NT2/D1 (cell line): ENCODE results near the gene GBF1.

ENCODE experiments used
- DNase-seq: peaks from one replicate; pipeline ENCODE4 v3.0.0-alpha.2; 2011; ENCODE audit warnings: low read depth, low spot score
- H3K27me3 ChIP-seq: 2 replicates; pipeline ENCODE4 v1.6.0; 2011; ENCODE audit warnings: mild to moderate bottlenecking; ENCODE audit not compliant: insufficient read length, insufficient read depth
- H3K36me3 ChIP-seq: 2 replicates; pipeline ENCODE4 v1.6.1; 2011; ENCODE audit warnings: mild to moderate bottlenecking, low read length, mixed read lengths; ENCODE audit not compliant: insufficient read depth, insufficient read length
- H3K4me1 ChIP-seq: 2 replicates; pipeline ENCODE4 v1.5.1; 2011; ENCODE audit not compliant: insufficient read depth, insufficient read length
- H3K4me3 ChIP-seq: 2 replicates; pipeline ENCODE4 v1.5.1; 2011; ENCODE audit warnings: low read depth; ENCODE audit not compliant: insufficient read length
- H3K9ac ChIP-seq: 2 replicates; pipeline ENCODE4 v1.6.0; 2011; ENCODE audit warnings: low read depth; ENCODE audit not compliant: insufficient read length
- H3K9me3 ChIP-seq: 2 replicates; pipeline ENCODE4 v1.5.1; 2011; ENCODE audit warnings: mild to moderate bottlenecking, low read length; ENCODE audit not compliant: insufficient read depth
- SUZ12 ChIP-seq: IDR thresholded peaks from 2 replicates; pipeline ENCODE4 v1.6.1; 2011; ENCODE audit not compliant: insufficient read length, insufficient read depth; ENCODE audit errors: extremely low read depth
- YY1 ChIP-seq: IDR thresholded peaks from 2 replicates; pipeline ENCODE4 v1.6.1; 2011; ENCODE audit not compliant: insufficient read length, insufficient read depth
- ZNF274 ChIP-seq: IDR thresholded peaks from 2 replicates; pipeline ENCODE4 v1.6.1; 2011; ENCODE audit warnings: mild to moderate bottlenecking, low read depth, low read length

Gene GBF1

DNA sequence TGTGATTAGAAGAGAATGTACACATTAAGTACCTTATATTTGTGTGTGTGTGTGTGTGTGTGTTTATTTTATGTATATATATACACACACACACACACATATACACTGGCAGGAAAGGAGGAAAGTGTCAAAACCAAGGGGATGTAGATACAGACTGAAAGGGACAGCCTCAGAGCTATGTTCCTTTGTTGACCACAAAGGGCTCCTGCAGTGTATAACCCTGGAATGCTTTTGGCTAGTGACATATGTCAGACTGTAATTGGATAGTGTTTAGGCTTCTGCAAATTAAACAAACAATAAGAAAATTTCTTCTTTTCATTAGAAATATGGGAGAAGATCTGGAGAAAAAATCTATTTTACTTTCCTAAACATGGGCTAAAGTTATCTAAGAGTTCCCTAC, 15.9 kb downstream of the GBF1 start:
- H3K27me3 ChIP-seq = no peaks in the 10 kb centered on the region
- H3K4me1 ChIP-seq = no peaks in the 10 kb centered on the region
- no peak overlapping the region for H3K9ac ChIP-seq
- H3K9me3 ChIP-seq = no peaks in the 10 kb centered on the region
- H3K36me3 ChIP-seq = peaks cover 26% of the 10 kb centered on the region
- TF ChIP-seq SUZ12 = no peak
- TF ChIP-seq ZNF274 = no peak
- TF ChIP-seq YY1 = no peak
- no peak overlapping the region for H3K4me3 ChIP-seq
- DNase-seq = no peak

DNA sequence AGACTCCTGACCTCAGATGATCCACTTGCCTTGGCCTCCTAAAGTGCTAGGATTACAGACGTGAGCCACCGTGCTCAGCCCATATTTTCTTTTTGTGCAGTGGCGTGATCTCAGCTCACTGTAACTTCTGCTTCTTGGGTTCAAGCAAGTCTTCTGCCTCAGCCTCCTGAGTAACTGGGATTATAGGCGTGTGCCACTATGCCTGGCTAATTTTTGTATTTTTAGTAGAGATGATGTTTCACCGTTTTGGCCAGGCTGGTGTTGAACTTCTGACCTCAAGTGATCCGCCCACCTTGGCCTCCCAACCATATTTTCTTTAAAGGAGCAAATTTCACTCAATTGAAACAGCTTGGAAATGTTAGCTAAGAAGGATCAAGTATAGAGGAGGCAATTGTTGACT, 16.5 kb downstream of the GBF1 start:
- no peak for DNase-seq
- Histone ChIP-seq H3K4me3 (no peak overlapping the region), H3K4me1 (no peaks in the 10 kb centered on the region), H3K27me3 (no peaks in the 10 kb centered on the region), H3K9ac (no peak overlapping the region), H3K36me3 (peaks cover 26% of the 10 kb centered on the region), H3K9me3 (no peaks in the 10 kb centered on the region)
- no peak for TF ChIP-seq ZNF274
- no peak for TF ChIP-seq SUZ12
- no peak for TF ChIP-seq YY1

- Histone ChIP-seq H3K9me3 (no peaks in the 10 kb centered on the region), H3K36me3 (peaks cover 26% of the 10 kb centered on the region), H3K27me3 (no peaks in the 10 kb centered on the region), H3K4me3 (no peak overlapping the region), H3K9ac (no peak overlapping the region), H3K4me1 (no peaks in the 10 kb centered on the region)
- DNase-seq = no peak
- TF ChIP-seq SUZ12 (no peak), YY1 (no peak), ZNF274 (no peak)
Measured at GRCh38 chr10:102262744-102263370, 17.5 kb downstream of the GBF1 start.

DNA sequence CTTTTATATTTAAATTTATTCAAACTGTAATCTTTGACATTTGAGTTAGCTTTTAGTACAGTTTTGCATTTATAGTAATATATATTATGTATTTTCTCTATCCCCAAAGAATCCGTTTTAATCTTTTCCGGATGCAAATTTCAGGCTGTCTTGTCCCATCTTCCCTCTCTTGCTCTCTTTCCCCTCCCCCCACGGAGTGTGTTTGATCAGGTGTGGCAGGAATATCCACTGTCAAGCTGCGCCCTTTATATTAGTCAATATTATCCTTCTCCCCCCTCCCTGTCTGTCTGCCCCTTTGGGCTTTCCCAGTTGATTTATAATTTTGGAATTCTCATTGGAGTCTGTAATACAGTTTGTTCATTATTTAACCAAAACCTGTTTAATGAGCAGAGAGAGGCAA, 19.0 kb downstream of the GBF1 start:
- DNase-seq = no peak
- no peaks in the 10 kb centered on the region for H3K27me3 ChIP-seq
- TF ChIP-seq ZNF274 = no peak
- no peak for TF ChIP-seq YY1
- no peak for TF ChIP-seq SUZ12

DNA sequence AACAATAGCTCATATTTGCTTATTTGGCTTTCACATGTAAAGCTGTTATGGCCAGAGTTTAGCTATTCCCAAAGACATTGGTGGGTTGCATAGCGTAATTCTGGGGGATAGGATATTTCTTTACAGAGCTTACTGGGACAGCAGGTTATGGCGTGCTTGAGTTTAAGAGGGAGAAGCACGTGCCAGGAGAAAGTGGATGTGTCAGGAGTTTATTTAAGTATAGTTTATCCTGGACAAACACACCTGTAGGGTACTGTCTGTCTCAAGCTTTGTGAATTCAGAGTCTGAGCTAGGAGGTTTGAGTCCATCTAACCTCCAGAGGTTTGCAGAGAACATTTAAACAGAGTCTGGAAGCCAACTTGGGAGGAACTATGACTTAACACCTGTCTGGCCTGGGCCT, 21.3 kb downstream of the GBF1 start:
- Histone ChIP-seq H3K4me3 (no peak overlapping the region), H3K9me3 (no peaks in the 10 kb centered on the region), H3K36me3 (peaks cover 18% of the 10 kb centered on the region), H3K4me1 (no peaks in the 10 kb centered on the region), H3K27me3 (no peaks in the 10 kb centered on the region), H3K9ac (no peak overlapping the region)
- no peak for TF ChIP-seq ZNF274
- no peak for TF ChIP-seq SUZ12
- no peak for TF ChIP-seq YY1
- no peak for DNase-seq

More for the DNA sequence above, 19.0 kb downstream of the GBF1 start:
- no peaks in the 10 kb centered on the region for H3K9me3 ChIP-seq
- H3K36me3 ChIP-seq = peaks cover 28% of the 10 kb centered on the region
- no peaks in the 10 kb centered on the region for H3K4me1 ChIP-seq
- H3K9ac ChIP-seq = no peak overlapping the region
- H3K4me3 ChIP-seq = no peak overlapping the region

DNA sequence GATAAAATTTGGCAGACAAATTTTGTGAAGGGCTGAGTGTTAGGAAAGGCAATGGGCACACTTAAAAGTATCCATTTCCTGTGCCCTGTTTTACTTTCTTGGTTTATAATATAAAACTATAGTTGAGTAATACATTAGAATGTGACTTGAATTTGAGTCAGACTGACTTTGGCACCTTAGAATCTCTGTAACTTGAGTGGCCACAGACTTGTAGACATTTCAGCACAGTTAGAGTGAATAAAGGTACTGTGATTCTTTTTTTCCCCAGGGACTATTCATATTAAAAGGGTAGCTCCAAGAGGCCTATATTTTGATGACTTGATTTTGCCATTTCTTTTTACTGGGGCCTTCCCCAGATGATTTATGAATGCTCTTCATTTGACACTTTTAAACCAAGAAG, 22.4 kb downstream of the GBF1 start:
- Histone ChIP-seq H3K9ac (no peak overlapping the region), H3K27me3 (no peaks in the 10 kb centered on the region), H3K4me3 (no peak overlapping the region), H3K9me3 (no peaks in the 10 kb centered on the region), H3K4me1 (no peaks in the 10 kb centered on the region), H3K36me3 (peaks cover 12% of the 10 kb centered on the region)
- TF ChIP-seq SUZ12 (no peak), YY1 (no peak), ZNF274 (no peak)
- DNase-seq = no peak

DNA sequence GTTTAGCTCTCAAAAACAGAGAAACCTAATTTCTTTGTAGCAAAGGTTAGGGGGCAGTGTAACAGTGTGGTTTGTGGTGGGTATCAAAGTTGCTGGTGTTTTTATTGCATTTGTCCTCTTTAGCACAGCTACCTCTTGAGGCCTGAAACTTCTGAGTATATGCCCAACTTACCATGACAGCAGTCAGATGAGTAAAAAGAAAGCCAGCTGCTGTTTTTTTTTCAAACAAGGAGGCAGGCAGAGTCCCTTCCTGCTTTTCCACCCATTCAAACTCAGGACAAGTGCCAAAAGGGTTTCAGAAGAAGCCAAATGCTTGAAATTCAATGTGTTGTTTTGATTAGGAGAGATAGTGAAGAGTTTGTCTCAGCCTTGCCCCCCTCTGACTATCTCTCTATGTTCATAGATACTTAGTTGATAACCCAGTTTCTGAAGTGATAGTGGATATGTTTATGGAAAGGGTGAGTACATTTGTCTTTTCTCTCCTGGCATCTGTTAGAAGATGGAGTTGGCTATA, 23.1 kb downstream of the GBF1 start:
- no peaks in the 10 kb centered on the region for H3K27me3 ChIP-seq
- H3K9me3 ChIP-seq = no peaks in the 10 kb centered on the region
- H3K9ac ChIP-seq = no peak overlapping the region
- no peak overlapping the region for H3K4me3 ChIP-seq
- no peak for TF ChIP-seq ZNF274
- no peak for TF ChIP-seq SUZ12
- no peak for TF ChIP-seq YY1
- H3K4me1 ChIP-seq = no peaks in the 10 kb centered on the region
- DNase-seq = no peak
- peaks cover 9% of the 10 kb centered on the region for H3K36me3 ChIP-seq
